Fibroblast of lung (primary cell): Measurements from ENCODE around the gene BTBD7. TPM values are rescaled to one million over a fixed set of nuclear protein-coding genes. Genes with fewer than 3 reads are reported as not detected.

Experiments
- DNase-seq, 2 donors: peaks; one replicate each; pipeline versions ENCODE4 v3.0.0 to v3.0.0-alpha.2; 2010; ENCODE audit warnings: low read depth in 2 of 2
- H2AFZ ChIP-seq: 2 replicates; pipeline ENCODE4 v1.5.1; 2012; ENCODE audit warnings: low read length, control low read depth, inconsistent platforms
- H3K27ac ChIP-seq: 2 replicates; pipeline ENCODE4 v1.5.1; 2011; ENCODE audit warnings: low read length, control low read depth; ENCODE audit not compliant: insufficient read depth
- H3K27me3 ChIP-seq: 2 replicates; pipeline ENCODE4 v1.5.1; 2011; ENCODE audit warnings: mild to moderate bottlenecking, low read length; ENCODE audit not compliant: control insufficient read depth, insufficient read depth
- H3K36me3 ChIP-seq: 2 replicates; pipeline ENCODE4 v1.5.1; 2011; ENCODE audit warnings: low read length; ENCODE audit not compliant: control insufficient read depth, insufficient read depth
- H3K4me1 ChIP-seq: 2 replicates; pipeline ENCODE4 v1.5.1; 2011; ENCODE audit warnings: low read length; ENCODE audit not compliant: control insufficient read depth, insufficient read depth; ENCODE audit errors: extremely low read depth
- H3K4me2 ChIP-seq: 2 replicates; pipeline ENCODE4 v1.5.1; 2011; ENCODE audit warnings: low read length, control low read depth; ENCODE audit not compliant: insufficient read depth; ENCODE audit errors: extremely low read depth
- H3K4me3 ChIP-seq, 4 experiments: fragments of 200-600 bp in 1 of 4; sonication (generic) in 1 of 4; replicated peaks in 1 of 4; 2 replicates each; pipeline ENCODE4 v1.5.1; 2011 to 2016; ENCODE audit warnings: low read length in 4 of 4, low read depth in 3 of 4, mild to moderate bottlenecking in 3 of 4, control low read depth in 2 of 4, inconsistent platforms in 1 of 4, mixed read lengths in 1 of 4; ENCODE audit not compliant: insufficient read depth in 1 of 4; ENCODE audit errors: control extremely low read depth in 1 of 4
- H3K79me2 ChIP-seq: 2 replicates; pipeline ENCODE4 v1.5.1; 2012; ENCODE audit warnings: mild to moderate bottlenecking, low read length, inconsistent platforms; ENCODE audit not compliant: control insufficient read depth, insufficient read depth
- H3K9ac ChIP-seq: 2 replicates; pipeline ENCODE4 v1.5.1; 2011; ENCODE audit warnings: mild to moderate bottlenecking, low read length, control low read depth; ENCODE audit not compliant: insufficient read depth
- H3K9me3 ChIP-seq: 2 replicates; pipeline ENCODE4 v1.5.1; 2012; ENCODE audit warnings: low read depth, low read length; ENCODE audit not compliant: control insufficient read depth, insufficient read depth
- H4K20me1 ChIP-seq: 2 replicates; pipeline ENCODE4 v1.5.1; 2011; ENCODE audit warnings: low read length; ENCODE audit not compliant: control insufficient read depth, insufficient read depth; ENCODE audit errors: extremely low read depth
- CTCF ChIP-seq, 2 donors: IDR thresholded peaks in 1 of 2; conservative IDR thresholded peaks in 1 of 2; 1 replicate in 1 of 2; 2 replicates in 1 of 2; pipeline ENCODE4 v1.5.1; 2011 to 2012; ENCODE audit warnings: low read length in 2 of 2, control low read depth in 1 of 2, inconsistent platforms in 1 of 2, low read depth in 1 of 2, mild to moderate bottlenecking in 1 of 2
- EZH2 ChIP-seq: IDR thresholded peaks from 2 replicates; pipeline ENCODE4 v1.5.1; 2012; ENCODE audit warnings: low read length, control low read depth, mild to moderate bottlenecking; ENCODE audit errors: missing control alignments
- polyA plus RNA-seq, 2 donors: library from polyadenylated mRNA; depleted of rRNA in 1 of 2; stranded (reverse) in 1 of 2; unstranded in 1 of 2; fragments of >200 nt; gene quantifications; 2 replicates each; pipeline ENCODE4 v1.2.1, GENCODE V29; 2011 to 2012; ENCODE audit warnings: missing spikeins in 1 of 2
- total RNA-seq: library from RNA; depleted of rRNA; stranded (reverse); fragments of >200 nt; gene quantifications from 2 replicates; pipeline ENCODE4 v1.2.1, GENCODE V29; 2014

The BTBD7 gene
- total and polyA plus RNA-seq, 2 donors (not counting 1 experiment from before 2014, with no cell fraction given) = 20.5 to 25.9 TPM

GRCh38 chr14:93347850-93348249 is 15.0 kb upstream of the BTBD7 start:
- Histone ChIP-seq H3K36me3 (no peaks in the 10 kb centered on the region), H2AFZ (no peak overlapping the region), H3K27ac (no peak overlapping the region), H3K27me3 (no peaks in the 10 kb centered on the region), H3K9me3 (no peaks in the 10 kb centered on the region), H3K4me2 (no peak overlapping the region), H3K4me1 (no peaks in the 10 kb centered on the region), H3K9ac (no peak overlapping the region), H3K4me3 (no peak overlapping the region), H3K79me2 (no peaks in the 10 kb centered on the region), H4K20me1 (no peaks in the 10 kb centered on the region)
- TF ChIP-seq EZH2 (no peak), CTCF (conservative IDR thresholded peaks at IDR 0.05 in 1 of 2, IDR thresholded peaks at IDR 0.05 in 1 of 2; ENCODE audit: low read depth in 1 of 2, low read length in 2 of 2) (no peak)
- no peak for DNase-seq

GRCh38 chr14:93346926-93347721 is 14.3 kb upstream of the BTBD7 start, which contains the start of gene COX8C:
TSS of gene COX8C (plus strand) at chr14:93347182. CDS start at chr14:93347269, 87 bp downstream.
- no peaks in the 10 kb centered on the region for H4K20me1 ChIP-seq
- no peaks in the 10 kb centered on the region for H3K9me3 ChIP-seq
- H3K36me3 ChIP-seq = no peaks in the 10 kb centered on the region
- TF ChIP-seq CTCF (conservative IDR thresholded peaks at IDR 0.05 in 1 of 2, IDR thresholded peaks at IDR 0.05 in 1 of 2; ENCODE audit: low read depth in 1 of 2, low read length in 2 of 2) = no peak
- no peak for TF ChIP-seq EZH2
- H3K27me3 ChIP-seq = no peaks in the 10 kb centered on the region
- H3K4me1 ChIP-seq = no peaks in the 10 kb centered on the region
- no peak within 1 kb of the TSS for H3K4me2 ChIP-seq
- H2AFZ ChIP-seq = no peak within 1 kb of the TSS
- no peak within 1 kb of the TSS for H3K9ac ChIP-seq
- H3K79me2 ChIP-seq = no peaks in the 10 kb centered on the region
- no peak within 1 kb of the TSS for H3K4me3 ChIP-seq
- H3K27ac ChIP-seq = no peak within 1 kb of the TSS
- no peak for DNase-seq

- Histone ChIP-seq H3K4me2 (no peak overlapping the region), H3K27me3 (no peaks in the 10 kb centered on the region), H3K27ac (no peak overlapping the region), H3K36me3 (no peaks in the 10 kb centered on the region), H3K4me1 (no peaks in the 10 kb centered on the region), H3K9ac (no peak overlapping the region), H4K20me1 (no peaks in the 10 kb centered on the region), H3K9me3 (no peaks in the 10 kb centered on the region), H3K4me3 (no peak overlapping the region), H3K79me2 (no peaks in the 10 kb centered on the region), H2AFZ (no peak overlapping the region)
- no peak for DNase-seq
- no peak for TF ChIP-seq CTCF (conservative IDR thresholded peaks at IDR 0.05 in 1 of 2, IDR thresholded peaks at IDR 0.05 in 1 of 2; ENCODE audit: low read depth in 1 of 2, low read length in 2 of 2)
- no peak for TF ChIP-seq EZH2
These were observed 11.0 kb upstream of the BTBD7 start for GRCh38 chr14:93343797-93344196.
